GM23248 (cell line): ENCODE data around the gene MTCH2.

Experiments
- EZH2 ChIP-seq: fragments of 200-600 bp; sonication (generic); IDR thresholded peaks from 2 replicates; pipeline ENCODE4 v1.6.1; 2018; ENCODE audit warnings: antibody characterized with exemption, mild to moderate bottlenecking; ENCODE audit not compliant: insufficient read depth, poor library complexity, severe bottlenecking
- EZH2phosphoT487 ChIP-seq: fragments of 200-600 bp; sonication (generic); IDR thresholded peaks from 2 replicates; pipeline ENCODE4 v1.6.1; 2018; ENCODE audit warnings: antibody characterized with exemption, moderate library complexity, mild to moderate bottlenecking, low read depth; ENCODE audit not compliant: insufficient read depth

GRCh38 chr11:47691979-47692378 lies 49.6 kb upstream of the MTCH2 start:
- no peak for TF ChIP-seq EZH2
- no peak for TF ChIP-seq EZH2phosphoT487
